ENCODE measurements around the gene WNT11.

DNA sequence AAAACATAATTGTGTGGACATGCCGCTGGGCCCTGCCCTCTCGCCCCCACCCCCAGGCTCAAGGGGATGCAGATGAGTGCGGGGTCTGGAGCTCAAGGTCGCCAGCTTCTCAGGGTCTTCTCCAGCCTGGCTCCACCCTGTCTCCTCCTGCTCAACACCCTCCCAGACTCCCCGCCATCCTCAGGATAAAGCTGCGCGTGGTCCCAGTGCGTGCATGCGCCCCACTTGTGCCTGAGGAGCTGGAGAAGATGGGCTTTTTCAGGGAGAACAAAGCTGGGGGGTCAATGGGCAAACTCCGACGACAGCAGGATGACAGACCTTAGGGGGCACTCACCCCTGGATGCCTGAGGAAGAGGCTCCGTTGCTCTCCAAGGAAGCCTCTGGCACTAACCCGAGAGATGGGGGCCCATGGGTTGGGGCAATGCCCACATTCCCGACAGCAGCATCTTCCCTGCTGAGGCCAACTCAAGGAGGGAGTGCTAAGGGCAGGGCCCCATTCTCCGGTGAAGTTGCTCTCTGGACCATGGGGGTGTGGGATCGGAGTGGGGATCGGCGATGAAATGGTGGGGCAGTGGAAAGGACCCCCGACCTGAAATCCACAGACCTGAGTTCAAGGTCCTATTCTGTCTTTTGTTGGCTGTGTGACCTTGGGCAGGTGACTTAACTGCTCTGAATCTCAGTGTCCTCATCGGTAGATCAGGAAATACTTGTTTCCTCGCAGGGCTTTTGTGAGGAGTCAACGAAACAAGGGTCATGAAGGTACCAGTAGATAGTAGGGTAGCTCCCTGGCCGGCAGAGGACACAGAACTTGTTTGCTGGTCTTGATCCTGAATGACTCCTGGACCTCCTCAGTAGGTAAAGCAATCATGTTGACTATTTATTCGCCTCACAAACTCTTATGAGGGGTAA lies 47.7 kb downstream of the WNT11 start:
- TF ChIP-seq, protein P1, sequence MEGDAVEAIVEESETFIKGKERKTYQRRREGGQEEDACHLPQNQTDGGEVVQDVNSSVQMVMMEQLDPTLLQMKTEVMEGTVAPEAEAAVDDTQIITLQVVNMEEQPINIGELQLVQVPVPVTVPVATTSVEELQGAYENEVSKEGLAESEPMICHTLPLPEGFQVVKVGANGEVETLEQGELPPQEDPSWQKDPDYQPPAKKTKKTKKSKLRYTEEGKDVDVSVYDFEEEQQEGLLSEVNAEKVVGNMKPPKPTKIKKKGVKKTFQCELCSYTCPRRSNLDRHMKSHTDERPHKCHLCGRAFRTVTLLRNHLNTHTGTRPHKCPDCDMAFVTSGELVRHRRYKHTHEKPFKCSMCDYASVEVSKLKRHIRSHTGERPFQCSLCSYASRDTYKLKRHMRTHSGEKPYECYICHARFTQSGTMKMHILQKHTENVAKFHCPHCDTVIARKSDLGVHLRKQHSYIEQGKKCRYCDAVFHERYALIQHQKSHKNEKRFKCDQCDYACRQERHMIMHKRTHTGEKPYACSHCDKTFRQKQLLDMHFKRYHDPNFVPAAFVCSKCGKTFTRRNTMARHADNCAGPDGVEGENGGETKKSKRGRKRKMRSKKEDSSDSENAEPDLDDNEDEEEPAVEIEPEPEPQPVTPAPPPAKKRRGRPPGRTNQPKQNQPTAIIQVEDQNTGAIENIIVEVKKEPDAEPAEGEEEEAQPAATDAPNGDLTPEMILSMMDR (conservative IDR thresholded peaks at IDR 0.05; ENCODE audit: low read depth, low read length), result no peak
- TF ChIP-seq EZH2 (IDR thresholded peaks at IDR 0.05; ENCODE audit: low read length, unreplicated experiment), result no peak
